HS-27A (cell line): ENCODE data around the gene NDUFA3.

Experiments used
- DNase-seq: peaks from one replicate; pipeline ENCODE4 v3.0.0-alpha.2; 2012; ENCODE audit warnings: low read depth, missing footprints

The NDUFA3 gene

GRCh38 chr19:54107876-54108490 is 5.3 kb downstream of the NDUFA3 start:
- no peak for DNase-seq

GRCh38 chr19:54108496-54108895 is 5.8 kb downstream of the NDUFA3 start:
- no peak for DNase-seq

GRCh38 chr19:54109651-54110050 is 7.0 kb downstream of the NDUFA3 start:
- DNase-seq, result no peak

GRCh38 chr19:54114340-54115108 is 11.9 kb downstream of the NDUFA3 start:
- no peak for DNase-seq

- DNase-seq, result peak; percentile 99
Measured at GRCh38 chr19:54115109-54116063, 12.7 kb downstream of the NDUFA3 start, which contains the start of the genes PRPF31 and TFPT. TSS of gene PRPF31 (plus strand) at chr19:54115754. CDS start at chr19:54118279, 2,525 bp downstream. TSS of gene TFPT (minus strand) at chr19:54115657. CDS start at chr19:54115269, 388 bp downstream.

DNA sequence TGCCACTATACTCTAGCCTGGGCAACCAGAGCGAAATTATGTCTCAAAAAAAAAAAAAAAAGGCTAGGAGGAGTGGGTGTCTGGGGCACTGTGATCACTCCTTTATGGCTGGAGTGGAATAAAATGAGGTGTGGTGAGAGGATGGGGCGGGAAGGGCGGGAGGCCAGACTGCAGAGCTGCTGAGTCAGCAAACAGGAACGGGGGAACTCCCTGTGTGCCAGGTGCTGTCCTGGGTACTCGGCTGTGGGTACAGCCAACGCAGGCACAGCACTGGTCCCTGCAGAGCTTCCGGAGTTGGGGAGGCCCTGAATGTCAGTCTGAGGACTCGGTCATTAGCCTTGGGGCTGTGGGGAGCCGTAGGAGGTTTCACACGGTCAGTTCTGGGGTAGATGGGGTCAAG is 18.6 kb downstream of the NDUFA3 start:
- DNase-seq, result no peak

- DNase-seq, result no peak
Measured at GRCh38 chr19:54123682-54124081, 21.0 kb downstream of the NDUFA3 start.

GRCh38 chr19:54124393-54124792 is 21.7 kb downstream of the NDUFA3 start:
- no peak for DNase-seq

- no peak for DNase-seq
Measured at GRCh38 chr19:54125713-54126112, 23.1 kb downstream of the NDUFA3 start.

- DNase-seq, result no peak
Measured at GRCh38 chr19:54127688-54128440, 25.2 kb downstream of the NDUFA3 start.

- DNase-seq, result no peak
Measured at GRCh38 chr19:54128441-54128725, 25.7 kb downstream of the NDUFA3 start.

DNA sequence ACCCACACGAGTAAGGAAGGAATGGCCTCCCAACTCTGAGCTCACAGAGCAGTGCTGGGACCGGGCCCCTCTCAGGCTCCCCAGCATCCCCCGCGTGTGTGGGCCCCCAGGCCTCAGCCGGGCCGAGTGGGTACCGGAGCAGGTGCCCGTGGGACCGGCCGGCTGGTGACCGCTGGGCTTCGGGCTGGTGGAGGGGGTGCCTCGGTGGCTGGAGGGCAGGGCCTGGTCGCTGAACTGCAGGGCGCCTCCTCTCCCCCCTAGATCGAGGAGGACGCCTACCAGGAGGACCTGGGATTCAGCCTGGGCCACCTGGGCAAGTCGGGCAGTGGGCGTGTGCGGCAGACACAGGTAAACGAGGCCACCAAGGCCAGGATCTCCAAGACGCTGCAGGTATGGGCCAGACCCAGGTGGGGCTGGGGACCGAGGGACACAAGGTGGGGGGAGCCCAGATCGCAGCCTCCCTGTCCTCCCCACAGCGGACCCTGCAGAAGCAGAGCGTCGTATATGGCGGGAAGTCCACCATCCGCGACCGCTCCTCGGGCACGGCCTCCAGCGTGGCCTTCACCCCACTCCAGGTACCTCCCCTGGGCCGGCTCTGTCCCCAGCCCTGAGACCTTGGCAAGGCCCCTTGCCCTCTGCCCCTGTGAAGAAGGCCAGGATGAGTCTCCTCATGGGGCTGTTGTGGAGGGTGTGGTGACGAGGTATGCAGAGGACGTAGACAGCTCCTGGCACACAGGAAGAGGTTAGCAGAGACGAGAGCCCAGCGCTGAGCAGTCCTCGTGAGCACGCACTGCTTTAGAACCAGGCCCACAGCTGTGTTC is 26.4 kb downstream of the NDUFA3 start:
- DNase-seq, result no peak

DNA sequence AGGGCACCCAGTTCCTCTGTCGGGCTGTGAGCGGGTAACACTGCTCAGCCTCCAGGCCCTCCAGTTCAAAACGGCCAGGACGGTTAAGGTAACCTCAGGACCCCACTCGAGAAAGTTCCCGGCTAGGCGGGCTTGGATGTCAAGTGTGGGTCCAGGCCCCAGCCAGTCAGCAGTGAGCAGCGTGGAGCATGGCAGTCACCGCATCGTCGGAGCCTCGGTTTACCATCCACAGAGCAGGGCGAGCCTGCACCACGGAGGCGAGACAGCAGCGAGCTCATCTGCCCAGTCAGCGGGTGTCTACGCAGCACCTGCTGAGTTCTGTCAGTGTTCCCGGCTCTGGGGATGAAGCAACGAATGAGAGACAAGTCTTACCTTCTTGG is 27.0 kb downstream of the NDUFA3 start:
- DNase-seq, result no peak

DNA sequence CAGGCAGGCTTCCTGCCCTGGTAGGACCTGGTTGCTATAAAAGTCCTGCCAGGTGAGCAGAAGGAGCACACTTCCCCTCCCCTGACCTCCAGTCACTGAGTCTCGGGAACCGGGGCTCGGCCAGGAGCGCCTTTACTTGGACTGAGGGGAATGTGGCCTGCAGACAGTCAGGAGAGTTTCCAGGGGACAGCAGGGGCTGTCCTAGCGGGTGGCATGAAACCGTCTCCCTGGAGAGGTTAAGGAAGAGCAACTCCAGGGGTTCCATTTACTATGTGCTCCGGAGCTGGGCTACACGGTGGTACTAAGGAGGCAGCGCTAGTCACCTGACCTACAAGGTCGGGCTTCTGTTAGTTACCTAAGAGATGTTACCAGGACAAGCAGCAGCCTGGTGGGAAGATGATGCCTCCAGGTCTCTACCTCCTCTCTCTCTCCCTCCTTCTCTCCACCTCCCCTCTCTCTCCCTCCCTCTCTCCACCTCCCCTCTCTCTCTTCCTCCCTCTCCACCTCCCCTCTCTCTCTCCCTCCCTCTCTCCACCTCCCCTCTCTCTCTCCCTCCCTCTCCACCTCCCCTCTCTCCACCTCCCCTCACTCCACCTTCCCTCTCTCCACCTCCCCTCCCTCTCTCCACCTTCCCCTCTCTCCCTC is 30.8 kb downstream of the NDUFA3 start:
- DNase-seq, result peak; percentile 92

DNA sequence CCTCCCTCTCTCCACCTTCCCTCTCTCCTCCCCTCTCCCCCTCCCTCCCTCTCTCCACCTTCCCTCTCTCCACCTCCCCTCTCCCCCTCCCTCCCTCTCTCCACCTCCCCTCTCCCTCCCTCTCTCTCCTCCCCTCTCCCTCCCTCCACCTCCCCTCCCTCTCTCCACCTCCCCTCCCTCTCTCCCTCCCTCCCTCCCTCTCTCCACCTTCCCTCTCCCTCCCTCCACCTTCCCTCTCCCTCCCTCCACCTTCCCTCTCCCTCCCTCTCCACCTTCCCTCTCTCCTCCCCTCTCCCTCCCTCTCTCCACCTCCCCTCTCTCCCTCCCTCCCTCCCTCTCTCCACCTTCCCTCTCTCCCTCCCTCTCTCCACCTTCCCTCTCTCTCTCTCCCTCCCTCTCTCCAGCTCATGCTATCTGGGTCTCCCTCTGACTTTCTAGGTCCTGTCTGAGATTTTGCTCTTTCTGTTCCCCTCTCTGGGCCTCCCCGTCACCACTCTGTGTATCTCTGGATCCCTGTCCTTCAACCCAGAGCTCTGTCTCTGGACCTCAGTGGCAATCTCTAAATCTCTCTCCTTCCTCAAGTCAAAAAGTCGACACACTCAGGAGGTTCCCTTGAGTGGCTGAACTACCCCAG is 31.4 kb downstream of the NDUFA3 start:
- DNase-seq, result no peak

GRCh38 chr19:54136086-54136863 is 33.6 kb downstream of the NDUFA3 start:
- DNase-seq, result no peak

- peak; percentile 100 for DNase-seq
Measured at GRCh38 chr19:54136864-54137698, 34.4 kb downstream of the NDUFA3 start.
